ENCODE results near the gene AHRR. TPM values are rescaled to one million over a fixed set of nuclear protein-coding genes. Genes with fewer than 3 reads are reported as not detected.

Gene AHRR
- total RNA-seq, 1 experiment from 2014 or later, result 2.2 TPM

GRCh38 chr5:324736-325612, 3.5 kb downstream of the AHRR start:
- no CpG with 5 or more reads among the region's 24 CpGs for WGBS (ENCODE audit: extremely low coverage, insufficient read length, low lambda C conversion rate)
- no peak overlapping the region for H3K9ac ChIP-seq (ENCODE audit: extremely low read depth, insufficient read length, low read length)
- no peak overlapping the region for H2BK20ac ChIP-seq (ENCODE audit: low read depth, low read length, poor library complexity, severe bottlenecking)
- no peak overlapping the region for H3K14ac ChIP-seq (ENCODE audit: insufficient read depth, low read length)
- H3K23me2 ChIP-seq (ENCODE audit: insufficient read length, low read depth, low read length, poor library complexity, severe bottlenecking), result peaks cover 11% of the 10 kb centered on the region
- no peak overlapping the region for H2AK5ac ChIP-seq (ENCODE audit: insufficient read length, low read length)
- H2BK120ac ChIP-seq (ENCODE audit: low read depth, low read length, poor library complexity, severe bottlenecking), result no peak overlapping the region
- no peak overlapping the region for H3K4ac ChIP-seq (ENCODE audit: low read depth, low read length)
- Mint-ChIP-seq H3K4me3 (no peak overlapping the region; a peak in 1 of 5 replicates), H3K36me3 (ENCODE audit: insufficient read depth in 1 of 3, low read depth in 3 of 3) (peaks cover 0 to 2% (median 0%) of the 10 kb centered on the region in 3 experiments; a peak in 1 of 7 replicates), H3K4me1 (peaks cover 12 to 13% of the 10 kb centered on the region in 2 experiments), H3K9me3 (no peaks in the 10 kb centered on the region), H3K27ac (no peak overlapping the region), H3K27me3 (ENCODE audit: low read depth) (peaks cover 69% of the 10 kb centered on the region)
- no peaks in the 10 kb centered on the region; the same call in 1 of the 2 replicates for H3K4me1 ChIP-seq (ENCODE audit: insufficient read depth, low read length)
- DNase-seq, result no peak
- H3K23ac ChIP-seq (ENCODE audit: insufficient read length, low read depth, low read length), result no peak overlapping the region
- H2BK12ac ChIP-seq (ENCODE audit: insufficient read length, low read depth, low read length), result no peak overlapping the region
- H2BK5ac ChIP-seq (ENCODE audit: insufficient read length, low read length), result no peak overlapping the region
- H3T11ph ChIP-seq (ENCODE audit: low read length), result no peak overlapping the region
- no peaks in the 10 kb centered on the region for H3K79me1 ChIP-seq (ENCODE audit: insufficient read depth, low read depth, low read length, poor library complexity, severe bottlenecking)
- H4K91ac ChIP-seq (ENCODE audit: insufficient read length, low read depth, low read length), result no peak overlapping the region
- no peak overlapping the region for H4K8ac ChIP-seq (replicated peaks; ENCODE audit: insufficient read length, low read depth, low read length)
- no peak overlapping the region for H3K56ac ChIP-seq (ENCODE audit: insufficient read length, low read depth, low read length)
- H4K20me1 ChIP-seq (ENCODE audit: control insufficient read depth, insufficient read depth, insufficient read length), result no peaks in the 10 kb centered on the region
- H3K27ac ChIP-seq (ENCODE audit: insufficient read length, low read depth, low read length), result no peak overlapping the region
- H3K18ac ChIP-seq (ENCODE audit: insufficient read length, low read depth, low read length), result no peak overlapping the region
- no peaks in the 10 kb centered on the region for H3K79me2 ChIP-seq (ENCODE audit: insufficient read depth, low read length)
- H3K27me3 ChIP-seq (ENCODE audit: insufficient read depth, low read length), result peaks cover 18% of the 10 kb centered on the region; the same call in 1 of the 2 replicates
- H4K5ac ChIP-seq (ENCODE audit: insufficient read length, low read depth, low read length), result no peak overlapping the region
- H3K9me3 ChIP-seq (ENCODE audit: control insufficient read depth, low read depth, low read length), result no peaks in the 10 kb centered on the region
- no peak overlapping the region for H2AFZ ChIP-seq (ENCODE audit: low read length)
- no peak overlapping the region for H2BK15ac ChIP-seq (ENCODE audit: low read depth, low read length)
- TF ChIP-seq CTCF (conservative IDR thresholded peaks at IDR 0.05), result no peak
- H3K4me2 ChIP-seq (ENCODE audit: insufficient read depth, insufficient read length, low read length), result no peak overlapping the region
